GM12872 (cell line): ENCODE data around the gene TMED9.

Experiments
- CTCF ChIP-seq: IDR thresholded peaks from 3 replicates; pipeline ENCODE4 v1.5.1; 2011; ENCODE audit warnings: low read depth, mild to moderate bottlenecking, low read length, moderate library complexity; ENCODE audit not compliant: insufficient read depth

Gene TMED9

GRCh38 chr5:177596775-177597238, 4.8 kb downstream of the TMED9 start:
- TF ChIP-seq CTCF, result no peak

GRCh38 chr5:177598477-177598876, 6.5 kb downstream of the TMED9 start:
- TF ChIP-seq CTCF, result no peak

GRCh38 chr5:177599731-177600507, 7.9 kb downstream of the TMED9 start, which contains the start of gene B4GALT7:
Gene B4GALT7, plus strand, starts transcription at chr5:177600132. Its CDS starts 79 bp downstream, at chr5:177600211.
- TF ChIP-seq CTCF, result no peak

- TF ChIP-seq CTCF, result no peak
Measured at GRCh38 chr5:177600508-177601018, 8.6 kb downstream of the TMED9 start.

- TF ChIP-seq CTCF, result no peak
Measured at GRCh38 chr5:177601126-177601525, 9.1 kb downstream of the TMED9 start.

GRCh38 chr5:177601577-177602457, 9.8 kb downstream of the TMED9 start:
- no peak for TF ChIP-seq CTCF

- TF ChIP-seq CTCF, result no peak
Measured at GRCh38 chr5:177602458-177602830, 10.4 kb downstream of the TMED9 start.
